Neutrophil (primary cell): ENCODE data around the gene TNFAIP8L1.

ENCODE experiments used
- H3K27ac ChIP-seq: fragments of 200-600 bp; sonication (generic); 2 replicates; pipeline ENCODE4 v1.5.1; 2016; ENCODE audit warnings: mild to moderate bottlenecking, moderate library complexity
- H3K27me3 ChIP-seq: fragments of 200-600 bp; sonication (generic); 2 replicates; pipeline ENCODE4 v1.6.0; 2016; ENCODE audit warnings: mild to moderate bottlenecking
- H3K36me3 ChIP-seq: fragments of 200-600 bp; sonication (generic); 2 replicates; pipeline ENCODE4 v1.5.1; 2017
- H3K4me1 ChIP-seq, 2 experiments: fragments of 200-600 bp in 1 of 2; sonication (generic) in 1 of 2; 1 replicate in 1 of 2; 2 replicates in 1 of 2; pipeline versions ENCODE4 v1.5.1 to v1.6.1; 2013 to 2016; ENCODE audit warnings: low read depth in 1 of 2, low read length in 1 of 2, mild to moderate bottlenecking in 1 of 2, moderate library complexity in 1 of 2; ENCODE audit not compliant: control insufficient read depth in 1 of 2, insufficient read depth in 1 of 2
- H3K4me3 ChIP-seq, 2 experiments: fragments of 200-600 bp in 1 of 2; sonication (generic) in 1 of 2; 1 replicate in 1 of 2; 2 replicates in 1 of 2; pipeline ENCODE4 v1.5.1; 2013 to 2016; ENCODE audit warnings: low read depth in 1 of 2, low read length in 1 of 2, mild to moderate bottlenecking in 1 of 2, moderate library complexity in 1 of 2
- H3K9me3 ChIP-seq: fragments of 200-600 bp; sonication (generic); 2 replicates; pipeline ENCODE4 v1.5.1; 2016
- TF ChIP-seq, protein P1 (sequence below): fragments of 200-600 bp; sonication (generic); IDR thresholded peaks from 2 replicates; pipeline ENCODE4 v1.5.1; 2016; ENCODE audit warnings: antibody characterized with exemption

Gene TNFAIP8L1

DNA sequence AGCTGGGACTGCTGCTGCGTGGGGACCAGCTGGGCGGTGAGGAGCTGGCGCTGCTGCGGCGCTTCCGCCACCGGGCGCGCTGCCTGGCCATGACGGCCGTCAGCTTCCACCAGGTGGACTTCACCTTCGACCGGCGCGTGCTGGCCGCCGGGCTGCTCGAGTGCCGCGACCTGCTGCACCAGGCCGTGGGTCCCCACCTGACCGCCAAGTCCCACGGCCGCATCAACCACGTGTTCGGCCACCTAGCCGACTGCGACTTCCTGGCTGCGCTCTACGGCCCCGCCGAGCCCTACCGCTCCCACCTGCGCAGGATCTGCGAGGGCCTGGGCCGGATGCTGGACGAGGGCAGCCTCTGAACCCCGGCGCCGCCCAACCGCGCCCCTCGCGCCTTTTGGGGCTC, 12.8 kb downstream of the TNFAIP8L1 start:
- Histone ChIP-seq H3K36me3 (peaks cover 40% of the 10 kb centered on the region), H3K4me1 (no peaks in the 10 kb centered on the region), H3K27me3 (no peaks in the 10 kb centered on the region), H3K27ac (no peak overlapping the region), H3K4me3 (no peak overlapping the region), H3K9me3 (no peaks in the 10 kb centered on the region)
- TF ChIP-seq, protein P1, sequence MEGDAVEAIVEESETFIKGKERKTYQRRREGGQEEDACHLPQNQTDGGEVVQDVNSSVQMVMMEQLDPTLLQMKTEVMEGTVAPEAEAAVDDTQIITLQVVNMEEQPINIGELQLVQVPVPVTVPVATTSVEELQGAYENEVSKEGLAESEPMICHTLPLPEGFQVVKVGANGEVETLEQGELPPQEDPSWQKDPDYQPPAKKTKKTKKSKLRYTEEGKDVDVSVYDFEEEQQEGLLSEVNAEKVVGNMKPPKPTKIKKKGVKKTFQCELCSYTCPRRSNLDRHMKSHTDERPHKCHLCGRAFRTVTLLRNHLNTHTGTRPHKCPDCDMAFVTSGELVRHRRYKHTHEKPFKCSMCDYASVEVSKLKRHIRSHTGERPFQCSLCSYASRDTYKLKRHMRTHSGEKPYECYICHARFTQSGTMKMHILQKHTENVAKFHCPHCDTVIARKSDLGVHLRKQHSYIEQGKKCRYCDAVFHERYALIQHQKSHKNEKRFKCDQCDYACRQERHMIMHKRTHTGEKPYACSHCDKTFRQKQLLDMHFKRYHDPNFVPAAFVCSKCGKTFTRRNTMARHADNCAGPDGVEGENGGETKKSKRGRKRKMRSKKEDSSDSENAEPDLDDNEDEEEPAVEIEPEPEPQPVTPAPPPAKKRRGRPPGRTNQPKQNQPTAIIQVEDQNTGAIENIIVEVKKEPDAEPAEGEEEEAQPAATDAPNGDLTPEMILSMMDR, result no peak

DNA sequence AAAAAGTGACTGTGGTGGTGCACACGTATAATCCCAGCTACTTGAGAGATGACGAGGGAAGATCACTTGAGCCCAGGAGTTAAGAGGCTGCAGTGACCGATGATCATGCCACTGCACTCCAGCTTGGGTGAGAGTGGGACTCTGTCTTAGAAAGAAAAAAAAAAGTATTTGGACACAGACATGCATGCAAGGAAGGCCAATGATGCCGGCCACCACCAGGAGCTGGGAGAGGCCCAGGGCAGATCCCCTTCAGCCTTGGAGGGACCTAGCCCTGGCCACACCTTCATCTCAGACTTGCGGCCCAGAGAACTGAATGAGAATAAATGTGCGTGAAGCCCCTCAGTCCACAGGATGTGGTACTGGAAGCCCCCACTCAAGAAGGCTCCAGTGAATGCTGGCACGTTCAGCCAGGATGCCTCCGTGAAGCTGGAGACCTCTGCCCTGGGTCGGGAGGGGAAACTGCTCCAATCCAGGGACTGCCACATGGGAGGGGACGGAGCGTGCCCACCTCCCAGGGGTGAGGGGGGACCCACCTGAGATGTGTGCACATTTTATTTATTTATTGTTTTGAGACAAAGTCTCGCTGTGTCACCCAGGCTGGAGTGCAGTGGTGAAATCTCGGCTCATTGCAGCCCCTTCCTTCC, 14.6 kb downstream of the TNFAIP8L1 start:
- Histone ChIP-seq H3K36me3 (peaks cover 58% of the 10 kb centered on the region), H3K4me3 (no peak overlapping the region), H3K4me1 (no peaks in the 10 kb centered on the region), H3K27ac (no peak overlapping the region), H3K27me3 (no peaks in the 10 kb centered on the region), H3K9me3 (no peaks in the 10 kb centered on the region)
- TF ChIP-seq, protein P1, result no peak

DNA sequence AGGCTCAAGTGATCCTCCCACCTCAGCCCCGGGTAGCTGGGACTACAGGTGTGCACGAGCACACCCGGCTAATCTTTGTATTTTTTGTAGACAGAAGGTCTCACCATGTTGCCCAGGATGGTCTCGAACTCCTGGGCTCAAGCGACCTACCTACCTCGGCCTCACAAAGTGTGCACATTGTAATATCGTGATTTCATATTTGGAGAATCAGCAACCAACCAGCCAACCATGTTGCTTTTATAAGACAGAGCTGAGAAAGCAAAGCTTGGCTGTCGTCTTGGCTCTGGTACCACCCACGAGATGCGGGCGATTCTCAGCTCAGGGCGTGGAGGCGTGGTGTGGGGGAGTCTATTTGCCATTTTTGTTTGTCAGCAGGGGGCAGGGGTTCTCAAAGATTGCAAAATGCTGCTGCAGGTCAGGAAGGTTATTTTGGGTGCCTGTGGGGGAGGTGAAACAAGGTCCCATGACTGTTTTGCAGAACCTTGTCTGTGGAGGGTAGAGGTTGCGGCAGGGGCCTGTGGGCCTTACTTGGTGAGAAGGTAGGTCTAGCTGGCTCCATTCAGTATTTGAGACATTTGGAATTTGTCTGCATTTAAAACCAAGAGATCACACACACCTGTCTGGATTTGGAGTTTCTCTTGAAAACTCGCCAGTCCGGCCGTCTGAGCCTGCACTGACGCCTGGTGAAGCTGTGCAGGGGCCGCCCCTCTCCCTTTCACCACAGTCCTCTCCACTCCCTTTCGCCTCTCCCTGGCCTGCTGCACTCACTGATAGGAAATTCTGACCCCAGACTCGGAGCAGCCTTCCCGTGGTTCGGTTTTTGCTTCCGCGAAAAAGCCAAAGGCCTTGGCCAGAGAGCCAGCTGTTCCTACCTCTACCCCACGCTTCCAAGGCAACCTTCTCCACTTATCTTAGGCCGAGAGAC, 15.4 kb downstream of the TNFAIP8L1 start:
- H3K4me3 ChIP-seq, result no peak overlapping the region
- TF ChIP-seq, protein P1, result no peak
- H3K36me3 ChIP-seq, result peaks cover 66% of the 10 kb centered on the region
- H3K9me3 ChIP-seq, result no peaks in the 10 kb centered on the region
- H3K27me3 ChIP-seq, result no peaks in the 10 kb centered on the region
- no peak overlapping the region for H3K27ac ChIP-seq
- no peaks in the 10 kb centered on the region for H3K4me1 ChIP-seq

DNA sequence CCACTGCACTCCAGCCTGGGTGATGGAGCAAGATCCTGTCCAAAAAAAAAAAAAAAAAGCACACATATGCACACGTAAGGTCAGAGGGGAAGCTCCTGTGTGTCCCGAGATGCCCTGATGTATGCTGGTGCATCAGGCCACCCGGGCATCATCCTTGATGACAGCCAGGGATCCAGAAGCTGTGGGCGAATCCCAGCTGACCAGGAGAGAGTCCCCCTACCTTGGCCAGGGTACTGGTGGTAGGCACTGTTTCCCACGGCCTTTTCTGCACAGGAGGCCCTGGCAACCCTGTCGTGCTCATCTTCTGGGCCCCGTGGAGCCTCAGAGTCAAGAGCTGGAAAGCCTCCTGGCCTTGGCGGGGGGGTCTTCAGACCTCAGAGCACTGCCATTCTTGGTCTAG, 16.8 kb downstream of the TNFAIP8L1 start:
- Histone ChIP-seq H3K9me3 (no peaks in the 10 kb centered on the region), H3K36me3 (peaks cover 75% of the 10 kb centered on the region), H3K27me3 (no peaks in the 10 kb centered on the region), H3K4me3 (no peak overlapping the region), H3K27ac (no peak overlapping the region), H3K4me1 (no peaks in the 10 kb centered on the region)
- TF ChIP-seq, protein P1, result no peak

DNA sequence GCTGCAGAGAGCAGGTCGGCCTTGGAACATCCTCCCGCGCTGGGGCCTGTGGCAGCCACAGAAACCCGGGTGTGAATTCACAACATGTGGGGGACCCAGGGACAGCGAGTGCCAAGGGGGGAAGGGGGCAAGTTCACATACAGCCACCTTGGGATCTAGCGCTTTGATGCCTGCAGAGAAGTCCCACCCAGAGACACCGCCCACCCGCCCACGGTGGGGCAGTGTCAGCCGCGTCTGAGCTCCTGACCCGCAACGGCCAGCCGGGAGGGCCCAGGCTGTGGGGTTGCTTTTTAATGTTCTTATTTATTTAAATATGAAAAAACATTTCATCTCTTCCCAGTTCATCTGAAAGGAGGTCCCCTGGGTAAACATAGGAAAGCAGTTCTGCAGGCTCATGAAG, 17.9 kb downstream of the TNFAIP8L1 start:
- H3K9me3 ChIP-seq, result no peaks in the 10 kb centered on the region
- H3K36me3 ChIP-seq, result peaks cover 79% of the 10 kb centered on the region
- TF ChIP-seq, protein P1, result no peak
- no peak overlapping the region for H3K27ac ChIP-seq
- no peak overlapping the region for H3K4me3 ChIP-seq
- no peaks in the 10 kb centered on the region for H3K4me1 ChIP-seq
- no peaks in the 10 kb centered on the region for H3K27me3 ChIP-seq
